ENCODE results near the gene SLC12A2. TPM values are rescaled to one million over a fixed set of nuclear protein-coding genes. Genes with fewer than 3 reads are reported as not detected.

SLC12A2 gene
- total RNA-seq, 3 donors from 2014 or later = 67.6 to 207 (median 151) TPM

GRCh38 chr5:128097224-128097623 is 13.7 kb downstream of the SLC12A2 start:
- Histone ChIP-seq H3K4me1 (ENCODE audit: low read depth) (peaks cover 5% of the 10 kb centered on the region), H3K4me3 (no peak overlapping the region), H3K9me3 (peaks cover 19% of the 10 kb centered on the region), H3K36me3 (ENCODE audit: low read depth) (no peaks in the 10 kb centered on the region)
- intact Hi-C loops (cut with DNase I, micrococcal nuclease) = no loop called here
- DNase-seq (no peak), ATAC-seq (no peak)
- TF ChIP-seq CTCF (IDR thresholded peaks at IDR 0.05) = no peak

GRCh38 chr5:128097781-128098180 is 14.2 kb downstream of the SLC12A2 start:
- peaks cover 19% of the 10 kb centered on the region for H3K9me3 ChIP-seq
- no peak overlapping the region for H3K4me3 ChIP-seq
- H3K4me1 ChIP-seq (ENCODE audit: low read depth) = peaks cover 1% of the 10 kb centered on the region
- H3K36me3 ChIP-seq (ENCODE audit: low read depth) = no peaks in the 10 kb centered on the region
- intact Hi-C loops (cut with DNase I, micrococcal nuclease) = no loop called here
- no peak for TF ChIP-seq CTCF (IDR thresholded peaks at IDR 0.05)
- ATAC-seq (no peak), DNase-seq (no peak)

- H3K4me3 ChIP-seq = no peak overlapping the region
- TF ChIP-seq CTCF (IDR thresholded peaks at IDR 0.05) = no peak
- intact Hi-C loops (cut with DNase I, micrococcal nuclease) = no loop called here
- no peak for ATAC-seq
- no peaks in the 10 kb centered on the region for H3K36me3 ChIP-seq (ENCODE audit: low read depth)
- no peak for DNase-seq
- peaks cover 19% of the 10 kb centered on the region for H3K9me3 ChIP-seq
- no peaks in the 10 kb centered on the region for H3K4me1 ChIP-seq (ENCODE audit: low read depth)
These were observed 16.4 kb downstream of the SLC12A2 start for GRCh38 chr5:128099944-128100343.

- Histone ChIP-seq H3K4me1 (ENCODE audit: low read depth) (no peaks in the 10 kb centered on the region), H3K36me3 (ENCODE audit: low read depth) (no peaks in the 10 kb centered on the region), H3K9me3 (peaks cover 19% of the 10 kb centered on the region), H3K4me3 (no peak overlapping the region)
- intact Hi-C loops (cut with DNase I, micrococcal nuclease) = no loop called here
- DNase-seq (no peak), ATAC-seq (no peak)
- TF ChIP-seq CTCF (IDR thresholded peaks at IDR 0.05) = no peak
These were observed 17.4 kb downstream of the SLC12A2 start for GRCh38 chr5:128100860-128101557.

GRCh38 chr5:128101676-128102075 is 18.1 kb downstream of the SLC12A2 start:
- no peak overlapping the region for H3K4me3 ChIP-seq
- ATAC-seq (peak; percentile 26), DNase-seq (no peak)
- TF ChIP-seq CTCF (IDR thresholded peaks at IDR 0.05) = no peak
- intact Hi-C loops (cut with DNase I, micrococcal nuclease) = no loop called here
- H3K36me3 ChIP-seq (ENCODE audit: low read depth) = no peaks in the 10 kb centered on the region
- no peaks in the 10 kb centered on the region for H3K4me1 ChIP-seq (ENCODE audit: low read depth)
- peaks cover 16% of the 10 kb centered on the region for H3K9me3 ChIP-seq
